ENCODE data around the gene NBL1.

DNA sequence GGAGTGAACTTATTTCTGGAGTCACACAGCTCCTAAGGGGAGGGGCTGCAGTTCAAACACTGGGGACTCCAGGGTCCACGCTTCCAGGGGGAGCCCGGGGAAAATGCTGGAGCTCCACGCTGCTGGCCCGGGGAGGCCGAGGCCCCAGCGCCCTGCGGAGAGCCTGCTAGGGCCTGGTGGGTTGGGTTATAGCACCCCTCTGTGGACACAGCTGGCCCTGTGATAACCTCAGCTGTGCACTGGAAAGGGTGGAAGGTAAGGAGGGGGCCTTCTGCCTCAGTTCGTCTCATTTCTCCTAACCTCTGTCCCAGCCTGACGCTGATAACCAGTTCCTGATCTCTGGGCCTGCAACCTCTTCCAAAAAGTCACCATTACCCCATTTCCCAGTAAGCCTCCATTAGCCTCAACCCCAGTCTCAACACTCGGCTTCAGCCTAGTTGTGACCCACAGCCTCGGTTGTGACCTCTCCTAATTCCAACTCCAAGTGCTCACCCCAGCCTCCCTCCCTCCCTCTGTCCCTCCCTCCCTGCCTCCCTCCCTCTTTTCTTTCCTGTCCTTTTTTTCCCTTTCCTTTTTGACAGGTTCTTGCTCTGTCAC lies 7.1 kb downstream of the NBL1 start:
- TF ChIP-seq EZH2 (IDR thresholded peaks at IDR 0.05) (no peak), POLR2AphosphoS5 (IDR thresholded peaks at IDR 0.05; ENCODE audit: borderline replicate concordance, low read depth, low read length) (no peak)

All from SK-N-MC (cell line).